NCI-H2227 (cell line): ENCODE measurements around the gene ANXA2R.
A peak's percentile ranks its signal among the peaks of the same experiment; 100 is the strongest.
"Not testable (repeated sequence)": the region's sequence is repeated elsewhere in the genome, so short reads cannot be mapped to it uniquely, and the experiment has no call there.

ENCODE experiments used
- DNase-seq: peaks from one replicate; lab custom pipeline; 2025; ENCODE audit not compliant: unreplicated experiment; lab: John Stamatoyannopoulos, UW

Gene ANXA2R, protein sequence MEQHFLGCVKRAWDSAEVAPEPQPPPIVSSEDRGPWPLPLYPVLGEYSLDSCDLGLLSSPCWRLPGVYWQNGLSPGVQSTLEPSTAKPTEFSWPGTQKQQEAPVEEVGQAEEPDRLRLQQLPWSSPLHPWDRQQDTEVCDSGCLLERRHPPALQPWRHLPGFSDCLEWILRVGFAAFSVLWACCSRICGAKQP

DNA sequence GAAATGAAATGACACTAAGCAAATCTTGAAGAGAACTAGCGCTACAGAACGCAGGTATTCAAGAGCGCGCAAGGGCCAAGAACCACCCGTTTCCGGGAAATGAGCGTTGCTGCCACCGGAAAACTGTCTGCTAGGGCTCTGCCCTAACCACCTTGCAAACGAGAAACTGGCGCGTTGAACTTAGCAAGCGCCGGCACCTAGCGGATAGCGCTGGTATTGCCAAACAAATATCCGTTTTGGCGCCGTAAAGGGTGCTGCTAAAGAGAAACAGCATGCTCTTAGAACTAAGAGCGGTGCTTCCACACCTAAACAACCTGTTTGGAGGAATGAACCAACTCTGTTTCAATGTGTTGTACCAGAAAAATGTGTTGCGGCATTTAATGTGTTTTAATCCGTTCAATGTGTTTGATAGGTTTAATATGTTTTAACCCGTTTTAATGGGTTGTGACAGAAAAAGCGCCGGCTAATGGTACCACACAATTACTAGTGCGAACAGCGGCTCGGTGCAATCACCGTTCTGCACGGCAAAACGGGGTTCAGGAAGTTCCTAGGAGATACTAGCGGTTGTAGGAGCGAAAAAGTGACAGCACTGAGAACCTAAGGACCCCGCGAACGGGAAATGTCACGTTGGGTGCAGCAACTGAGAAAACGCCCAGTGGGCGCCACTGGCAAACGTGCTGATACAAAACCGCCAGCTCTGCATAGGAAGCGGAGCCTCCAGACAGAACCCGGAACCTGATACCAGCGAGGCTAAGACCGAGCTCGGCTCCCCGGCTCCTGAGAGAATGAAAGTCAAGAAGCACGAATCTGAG is at the start of gene ANXA2R:
Gene ANXA2R (minus strand): TSS at position 33 of the 812 bp plus-strand sequence. CDS start 273 bp downstream, outside the sequence.
- DNase-seq: peak; percentile 99

DNA sequence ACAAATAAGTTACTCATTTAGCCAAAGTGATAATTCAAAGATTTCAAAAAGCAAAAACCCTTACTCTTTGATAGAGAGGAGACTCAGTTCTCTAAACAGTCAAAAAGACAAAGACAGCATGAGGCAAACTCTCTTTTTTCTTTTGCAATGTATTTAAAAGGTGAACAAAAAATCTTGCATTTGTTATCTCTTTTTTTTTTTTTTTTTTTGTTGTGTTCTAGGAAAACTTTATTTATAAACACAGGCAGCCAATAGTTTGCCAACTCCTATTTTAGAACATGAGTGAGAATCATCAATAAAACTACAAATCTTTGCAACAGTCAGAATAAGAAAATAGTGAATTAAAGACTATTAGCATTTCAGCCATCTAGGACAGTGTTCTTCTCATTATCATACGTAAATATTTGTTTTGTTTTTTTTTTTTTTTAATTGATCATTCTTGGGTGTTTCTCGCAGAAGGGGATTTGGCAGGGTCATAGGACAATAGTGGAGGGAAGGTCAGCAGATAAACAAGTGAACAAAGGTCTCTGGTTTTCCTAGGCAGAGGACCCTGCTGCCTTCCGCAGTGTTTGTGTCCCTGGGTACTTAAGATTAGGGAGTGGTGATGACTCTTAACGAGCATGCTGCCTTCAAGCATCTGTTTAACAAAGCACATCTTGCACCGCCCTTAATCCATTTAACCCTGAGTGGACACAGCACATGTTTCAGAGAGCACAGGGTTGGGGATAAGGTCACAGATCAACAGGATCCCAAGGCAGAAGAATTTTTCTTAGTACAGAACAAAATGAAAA is 46.2 kb upstream of the ANXA2R start:
- not testable (repeated sequence) for DNase-seq

DNA sequence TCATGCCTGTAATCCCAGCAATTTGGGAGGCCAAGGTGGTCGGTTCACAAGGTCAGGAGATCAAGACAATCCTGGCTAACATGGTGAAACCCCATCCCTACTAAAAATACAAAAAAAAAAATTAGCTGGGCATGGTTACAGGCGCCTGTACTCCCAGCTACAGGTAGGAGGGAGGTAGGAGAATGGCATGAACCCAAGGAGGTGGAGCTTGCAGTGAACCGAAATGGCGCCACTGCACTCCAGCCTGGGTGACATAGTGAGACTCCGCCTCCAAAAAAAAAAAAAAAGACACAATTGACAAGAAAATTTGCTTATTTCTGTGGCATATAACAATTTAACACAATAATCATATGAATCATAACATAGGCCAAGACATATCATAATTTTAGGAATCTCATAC is 45.3 kb upstream of the ANXA2R start:
- DNase-seq: no peak

DNA sequence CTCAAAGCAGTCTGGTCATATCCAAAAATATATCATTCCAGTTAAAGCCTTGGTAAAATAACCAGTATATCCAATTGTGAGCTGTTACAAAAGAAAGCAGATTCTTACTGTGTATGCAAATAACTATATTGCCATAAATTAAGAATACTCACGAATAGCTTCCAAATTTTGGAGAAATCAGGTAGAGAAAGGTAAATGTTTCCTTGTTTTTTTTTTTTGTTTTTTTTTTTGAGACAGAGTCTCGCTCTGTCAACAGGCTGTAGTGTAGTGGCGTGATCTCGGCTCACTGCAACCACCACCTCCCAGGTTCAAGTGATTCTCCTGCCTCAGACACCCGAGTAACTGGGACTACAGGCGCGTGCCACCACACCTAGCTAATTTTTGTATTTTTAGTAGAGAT is 44.3 kb upstream of the ANXA2R start:
- not testable (repeated sequence) for DNase-seq

DNA sequence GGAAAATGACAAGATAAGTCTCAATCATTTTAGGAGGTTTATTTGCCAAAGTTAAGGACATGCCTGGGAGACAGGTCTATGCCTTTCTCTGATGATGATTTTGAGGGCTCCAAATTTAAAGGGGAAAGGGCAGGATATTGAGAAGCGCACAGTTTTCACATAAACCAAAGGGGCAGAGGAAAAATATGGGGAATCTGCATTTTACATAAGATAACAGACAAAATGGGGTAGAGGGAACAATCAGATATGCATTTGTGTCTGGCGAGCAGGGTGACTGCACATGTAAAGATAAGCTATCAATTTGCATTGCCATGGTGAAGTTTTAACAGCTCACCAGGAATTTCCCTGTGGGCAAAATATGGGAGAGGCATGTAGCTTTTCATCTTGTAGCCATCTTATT is 41.2 kb upstream of the ANXA2R start:
- DNase-seq: not testable (repeated sequence)

DNA sequence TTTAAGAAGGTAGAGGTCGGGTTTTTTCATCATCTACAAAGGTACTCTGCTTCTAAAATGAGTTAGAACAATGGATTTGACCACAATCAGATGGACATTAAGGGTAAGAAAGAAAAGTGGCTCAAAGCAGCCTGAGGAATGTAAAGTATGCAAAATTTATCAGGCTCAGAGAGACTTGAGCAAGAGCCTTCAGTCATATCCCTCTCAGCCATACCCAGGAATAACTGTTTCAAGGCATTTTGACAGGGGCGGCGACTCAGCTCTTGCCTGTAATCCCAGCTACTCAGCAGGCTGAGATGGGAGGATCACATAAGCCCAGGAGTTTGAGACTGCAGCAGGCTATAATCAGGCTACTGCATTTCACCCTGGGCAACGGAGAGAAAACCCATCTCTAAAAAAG is 38.8 kb upstream of the ANXA2R start:
- DNase-seq: no peak

DNA sequence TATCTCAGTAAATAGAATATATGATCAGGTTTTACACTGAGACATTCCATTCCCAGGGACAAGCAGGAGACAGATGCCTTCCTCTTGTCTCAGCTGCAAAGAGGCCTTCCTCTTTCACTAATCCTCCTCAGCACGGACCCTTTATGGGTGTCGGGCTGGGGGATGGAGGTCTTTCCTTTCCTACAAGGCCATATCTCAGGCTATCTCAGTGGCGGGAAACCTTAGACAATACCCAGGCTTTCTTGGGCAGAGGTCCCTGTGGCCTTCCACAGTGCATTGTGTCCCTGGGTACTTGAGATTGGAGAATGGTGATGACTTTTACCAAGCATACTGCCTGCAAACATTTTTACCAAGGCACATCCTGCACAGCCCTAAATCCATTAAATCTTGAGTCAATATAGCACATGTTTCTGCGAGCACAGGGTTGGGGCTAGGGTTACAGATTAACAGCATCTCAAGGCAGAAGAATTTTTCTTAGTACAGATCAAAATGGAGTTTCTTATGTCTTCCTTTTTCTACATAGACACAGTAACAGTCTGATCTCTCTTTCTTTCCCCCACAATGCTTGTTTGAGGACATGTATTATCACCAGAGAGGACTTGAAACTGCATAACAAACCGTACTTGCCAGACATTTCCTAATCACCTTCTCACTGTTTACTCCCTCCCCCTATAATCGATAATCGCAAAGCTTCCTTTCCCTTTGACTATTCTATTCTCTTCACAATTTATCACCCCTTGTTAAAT is 37.5 kb upstream of the ANXA2R start:
- not testable (repeated sequence) for DNase-seq

DNA sequence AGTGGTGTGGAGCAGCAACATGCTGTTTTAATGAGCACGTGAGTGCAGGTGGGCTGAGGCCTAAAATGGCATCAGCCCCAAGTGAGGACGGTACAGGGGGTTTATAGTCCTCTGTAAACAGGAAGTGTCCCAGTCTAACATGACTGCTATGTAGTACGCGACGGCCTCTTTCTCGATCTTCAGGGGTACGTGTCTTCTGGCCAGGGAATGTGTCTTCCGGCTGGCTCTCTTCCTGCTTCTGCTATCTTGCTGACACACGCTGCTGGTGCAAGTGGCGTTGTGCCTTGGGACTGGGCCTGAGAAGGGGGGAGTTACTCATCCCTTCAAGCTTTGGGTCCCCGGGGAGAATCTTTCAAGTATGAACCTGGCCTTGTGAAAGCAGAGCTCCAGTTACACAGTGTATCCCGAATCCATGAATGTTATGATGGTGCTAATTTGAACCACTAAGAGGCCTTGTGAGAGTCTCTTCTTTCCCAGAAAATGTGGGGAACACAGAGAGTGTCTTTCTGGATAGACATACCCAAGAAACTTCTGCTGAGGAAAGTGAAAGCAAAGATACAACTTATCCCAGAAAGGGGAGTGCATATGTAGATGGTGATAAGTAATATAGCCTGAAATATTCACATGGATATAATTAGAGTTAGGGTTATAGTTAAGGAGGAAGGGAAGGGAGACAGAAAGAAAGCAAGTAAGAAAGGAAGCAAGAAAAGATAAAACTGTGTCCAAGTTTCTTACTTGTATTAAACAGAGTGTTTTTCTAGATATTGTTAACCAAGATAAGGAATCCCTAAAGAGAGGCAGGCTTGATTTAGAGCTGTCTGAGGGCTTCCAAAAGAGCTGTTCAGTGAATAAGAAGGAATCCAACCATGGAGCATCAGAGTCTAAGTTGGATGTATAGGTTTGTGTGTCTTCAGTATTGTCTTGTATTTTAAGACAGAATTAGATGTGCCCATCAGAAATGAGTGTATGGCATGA is 35.5 kb upstream of the ANXA2R start:
- no peak for DNase-seq

DNA sequence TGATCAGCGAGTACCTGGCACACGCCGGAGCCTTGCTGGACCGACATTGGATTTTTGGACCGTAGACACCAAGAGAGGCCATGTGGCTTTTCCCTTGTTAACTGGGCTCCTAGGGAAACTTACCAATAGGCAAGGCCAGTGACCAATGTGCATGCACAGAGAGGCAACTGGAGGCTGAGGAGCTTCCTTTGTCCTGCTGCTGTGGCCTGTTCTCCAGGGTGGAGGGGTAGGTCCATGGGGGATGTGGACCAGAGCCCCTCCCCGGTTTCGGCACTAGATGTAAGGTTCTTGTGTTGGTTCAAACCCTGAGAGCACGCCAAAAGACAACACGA is 34.8 kb upstream of the ANXA2R start:
- no peak for DNase-seq

DNA sequence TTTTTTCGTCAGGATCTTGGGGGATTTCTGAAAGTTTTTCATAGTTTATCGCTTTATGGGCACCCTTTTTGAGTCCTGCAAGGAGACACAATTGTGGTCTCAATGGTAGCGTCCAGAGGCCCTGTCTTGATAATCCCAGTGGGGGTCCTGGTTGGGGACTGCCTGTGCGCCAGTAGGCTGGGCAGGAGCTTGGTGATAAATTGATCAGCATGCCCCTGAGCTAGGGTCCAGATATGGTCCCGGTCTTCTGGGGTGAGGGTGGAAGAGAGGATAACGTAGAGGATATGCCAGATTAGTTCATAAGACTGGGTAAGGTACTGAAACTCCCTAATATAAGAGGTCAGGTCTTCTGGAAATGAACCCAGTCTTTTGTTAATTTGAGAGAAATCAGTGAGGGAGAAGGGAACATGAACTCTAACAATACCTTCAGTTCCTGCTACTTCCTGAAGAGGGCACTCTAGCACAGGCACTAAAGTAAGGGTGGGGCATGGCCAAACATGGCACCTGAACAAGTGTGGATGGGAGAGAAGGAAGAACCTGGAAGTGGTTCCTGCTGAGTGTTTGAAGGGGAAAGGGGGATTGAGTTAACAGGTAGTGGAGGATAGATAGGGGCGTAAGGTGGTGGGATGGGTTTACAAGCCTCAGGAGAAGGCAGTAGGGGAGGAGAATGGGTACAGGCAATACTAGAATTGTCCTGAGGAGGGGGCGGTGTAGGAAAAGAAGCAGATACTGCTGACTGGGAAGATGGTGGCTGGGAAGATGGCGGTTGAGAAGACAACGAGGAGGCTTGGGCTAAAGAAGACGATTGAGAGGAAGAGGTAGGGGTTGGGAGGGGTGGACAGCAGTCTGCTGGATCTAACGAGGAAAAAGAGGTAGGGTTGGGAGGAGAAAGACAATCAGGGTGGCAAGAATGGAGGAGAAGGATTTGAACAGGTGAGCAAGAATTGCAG is 33.8 kb upstream of the ANXA2R start:
- peak; percentile 64 for DNase-seq

DNA sequence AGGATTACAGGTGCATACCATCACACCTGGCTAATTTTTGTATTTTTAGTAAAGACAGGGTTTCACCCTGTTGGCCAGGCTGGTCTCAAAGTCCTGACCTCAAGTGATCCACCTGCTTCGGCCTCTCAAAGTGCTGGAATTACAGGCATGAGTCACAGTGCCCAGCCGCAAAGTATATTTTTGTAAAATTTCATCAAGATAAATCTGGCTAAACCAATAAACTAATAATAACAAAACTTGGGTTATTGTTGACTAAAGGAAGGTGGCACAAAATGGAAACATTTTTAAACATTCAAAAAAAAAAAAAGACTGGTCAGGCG is 29.2 kb upstream of the ANXA2R start:
- DNase-seq: not testable (repeated sequence)

DNA sequence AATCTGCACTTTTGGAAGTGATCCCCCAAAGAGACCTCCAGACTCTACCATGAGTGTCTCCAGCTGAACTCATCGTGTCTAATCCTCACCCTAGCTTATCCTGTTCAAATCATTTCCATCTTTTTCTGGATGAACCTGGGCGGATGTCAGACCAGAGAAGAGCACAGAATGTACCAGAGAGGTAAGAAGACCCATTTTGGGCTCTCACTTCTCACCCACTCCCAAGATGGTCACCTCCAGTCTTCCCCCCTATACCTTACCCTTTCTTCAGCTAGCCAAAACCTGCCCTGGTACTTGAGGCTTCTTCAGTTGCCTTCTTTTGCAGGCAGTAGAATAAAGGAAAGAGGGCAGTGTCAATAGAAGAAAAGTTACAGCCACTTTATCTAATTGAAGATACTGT is 27.9 kb upstream of the ANXA2R start:
- no peak for DNase-seq

DNA sequence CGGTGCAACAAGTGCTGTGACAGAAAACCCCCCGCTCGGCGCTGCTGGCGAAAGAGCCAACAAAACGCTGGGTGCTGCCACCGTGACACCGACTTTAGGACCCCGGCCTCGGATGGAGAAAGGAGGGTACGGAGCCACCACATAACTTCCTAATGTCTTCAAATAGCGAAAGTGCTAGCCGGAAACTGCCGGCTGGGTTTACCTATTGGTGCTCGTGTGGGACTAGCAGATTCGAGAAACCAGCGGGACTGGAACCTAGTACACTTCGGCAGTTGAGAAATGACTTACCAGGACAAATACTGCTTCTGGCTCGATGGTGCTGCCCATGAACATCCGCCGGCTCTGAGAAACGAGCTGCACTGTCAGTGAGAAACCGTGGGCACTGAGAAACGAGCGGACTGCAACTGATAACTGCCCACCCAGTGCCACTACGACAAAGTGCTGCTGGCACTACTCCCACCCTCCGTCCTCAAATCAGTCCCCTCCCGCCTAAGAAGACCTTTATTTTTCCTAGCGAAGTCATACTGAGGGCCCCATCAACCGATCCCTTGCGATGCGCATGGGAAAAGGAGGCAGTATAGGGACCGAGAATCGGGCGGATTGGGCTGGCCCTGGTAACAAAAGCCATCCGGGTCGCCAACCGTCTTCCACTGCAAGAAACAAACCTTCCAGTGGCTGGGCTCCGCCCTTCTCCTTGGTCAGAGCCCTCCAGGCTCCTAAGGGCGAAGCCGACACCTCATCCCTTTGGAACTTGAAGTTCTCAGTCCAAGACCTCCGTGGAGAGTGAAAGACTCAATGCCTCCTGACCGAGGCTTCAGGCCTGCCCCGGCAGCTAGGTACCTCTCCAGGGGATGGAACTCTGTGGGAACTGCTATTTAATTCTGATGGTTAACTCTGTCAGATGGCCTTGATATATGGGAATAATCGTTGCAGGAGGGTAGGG is 27.0 kb upstream of the ANXA2R start:
- peak; percentile 96 for DNase-seq

DNA sequence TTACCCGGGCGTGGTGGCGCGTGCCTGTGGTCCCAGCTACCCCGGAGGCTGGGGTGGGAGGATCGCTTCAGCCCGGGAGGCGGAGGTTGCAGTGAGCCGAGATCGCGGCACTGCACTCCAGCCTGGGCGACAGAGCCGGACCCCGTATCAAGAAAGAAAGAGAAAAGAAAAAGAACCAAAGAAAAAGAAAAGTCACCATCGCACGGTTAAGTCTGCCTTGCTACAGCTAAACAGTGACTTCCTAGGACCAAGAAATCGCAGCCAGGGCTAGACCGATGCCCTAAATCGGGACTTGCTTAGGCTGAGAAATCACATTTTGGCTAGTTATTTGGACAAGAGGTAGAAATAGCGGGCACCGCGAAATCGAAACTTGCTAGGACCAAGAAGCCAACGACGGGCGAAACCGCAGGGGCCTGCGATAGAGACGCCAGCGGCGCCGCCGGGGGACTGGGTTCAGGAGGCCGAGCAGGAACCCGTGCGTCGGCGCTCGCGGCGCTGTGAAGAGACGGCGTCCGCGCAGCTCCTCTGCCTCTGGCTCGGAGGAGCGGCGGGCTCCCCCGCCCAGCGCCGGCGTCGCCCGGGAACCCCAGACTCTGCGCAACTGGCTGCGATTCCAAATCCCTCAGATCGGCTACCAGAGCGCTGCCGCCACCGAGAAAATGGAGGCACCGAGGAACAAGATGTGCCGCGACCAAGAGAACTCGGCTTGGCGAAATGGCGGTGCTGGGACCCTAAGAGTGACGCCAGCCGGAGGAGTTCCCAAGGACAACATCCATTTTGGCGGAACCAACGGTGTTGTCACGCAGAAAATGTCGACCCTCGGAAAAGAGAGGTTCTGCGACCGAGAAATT is 26.1 kb upstream of the ANXA2R start:
- peak; percentile 87 for DNase-seq

DNA sequence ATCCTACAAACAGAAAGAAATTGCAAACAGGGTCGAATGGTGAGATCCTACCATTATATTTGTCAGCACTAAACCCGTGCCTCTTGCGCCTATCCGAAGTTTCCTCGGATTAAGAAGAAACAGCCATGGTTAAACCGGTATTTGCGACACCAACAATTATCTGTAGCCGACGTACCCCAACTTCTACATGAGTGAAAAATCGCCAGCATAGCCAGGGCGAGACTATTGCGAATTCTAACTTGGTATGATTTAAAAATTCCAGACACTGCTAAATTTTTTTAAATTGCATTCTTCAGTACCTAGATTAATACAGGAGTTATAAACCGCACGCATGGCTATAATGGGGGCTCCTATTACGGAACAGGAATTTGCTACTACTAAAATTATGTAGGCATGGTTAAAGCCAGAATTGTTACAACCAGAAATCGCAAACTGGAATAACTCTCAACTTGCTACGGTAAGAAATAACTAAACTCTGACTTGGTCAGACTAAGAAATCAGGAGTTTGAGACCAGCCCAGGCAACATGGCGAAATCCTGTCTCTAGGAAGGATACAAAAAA is 25.3 kb upstream of the ANXA2R start:
- DNase-seq: no peak

DNA sequence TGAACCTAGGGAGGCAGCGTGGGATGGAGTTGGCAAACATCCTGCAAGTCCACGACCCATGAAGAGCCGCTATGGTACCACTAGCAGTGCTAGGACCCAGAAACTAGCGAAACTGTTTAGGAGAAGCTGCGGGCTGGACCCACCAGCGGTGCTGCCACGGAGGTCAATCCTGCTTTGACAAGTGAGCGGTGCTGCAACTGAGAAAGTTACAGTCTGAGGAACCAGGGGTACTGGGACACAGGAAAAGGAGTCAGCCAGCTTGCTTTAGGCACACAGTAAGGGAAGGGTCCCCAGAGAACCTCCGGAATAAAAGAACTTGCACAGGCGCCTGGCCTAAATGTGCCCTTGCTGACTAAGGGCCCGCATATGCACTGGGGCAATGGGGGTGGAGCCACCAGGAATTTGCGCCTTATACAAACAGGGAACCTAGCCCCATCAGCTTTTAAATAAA is 23.6 kb upstream of the ANXA2R start:
- DNase-seq: peak; percentile 61
